HFF-Myc (cell line): ENCODE data around the gene PAFAH1B1.
"Not testable (repeated sequence)": the region's sequence is repeated elsewhere in the genome, so short reads cannot be mapped to it uniquely, and the experiment has no call there.

ENCODE experiments used
- DNase-seq: peaks from one replicate; pipeline ENCODE4 v3.0.0-alpha.2; 2011; ENCODE audit warnings: low read depth; ENCODE audit errors: extremely low read depth
- H3K4me3 ChIP-seq: replicated peaks from 2 replicates; pipeline ENCODE4 v1.5.1; 2011; ENCODE audit warnings: low read depth, mild to moderate bottlenecking, control low read depth, low read length
- TF ChIP-seq, protein P1 (sequence below): IDR thresholded peaks from 2 replicates; pipeline ENCODE4 v1.5.1; 2012; ENCODE audit warnings: mild to moderate bottlenecking, low read depth, low read length, control low read depth; ENCODE audit errors: missing control alignments

Gene PAFAH1B1

DNA sequence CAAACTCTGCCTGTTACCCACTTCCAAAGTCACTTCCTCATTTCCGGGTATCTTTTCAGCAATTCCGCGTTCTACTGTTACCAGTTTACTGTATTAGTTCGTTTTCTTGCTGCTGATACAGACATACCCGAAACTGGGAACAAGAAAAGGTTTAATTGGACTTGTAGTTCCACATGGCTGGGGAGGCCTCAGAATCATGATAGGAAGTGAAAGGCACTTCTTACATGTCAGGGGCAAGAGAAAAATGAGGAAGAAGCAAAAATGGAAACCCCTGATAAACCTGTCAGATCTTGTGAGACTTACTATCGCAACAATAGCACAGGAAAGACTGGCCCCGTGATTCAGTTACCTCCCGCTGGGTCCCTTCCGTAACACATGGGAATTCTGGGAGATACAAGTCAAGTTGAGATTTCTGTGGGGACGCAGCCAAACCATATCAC is 30.9 kb downstream of the PAFAH1B1 start:
- H3K4me3 ChIP-seq = no peak overlapping the region
- DNase-seq = no peak
- TF ChIP-seq, protein P1, sequence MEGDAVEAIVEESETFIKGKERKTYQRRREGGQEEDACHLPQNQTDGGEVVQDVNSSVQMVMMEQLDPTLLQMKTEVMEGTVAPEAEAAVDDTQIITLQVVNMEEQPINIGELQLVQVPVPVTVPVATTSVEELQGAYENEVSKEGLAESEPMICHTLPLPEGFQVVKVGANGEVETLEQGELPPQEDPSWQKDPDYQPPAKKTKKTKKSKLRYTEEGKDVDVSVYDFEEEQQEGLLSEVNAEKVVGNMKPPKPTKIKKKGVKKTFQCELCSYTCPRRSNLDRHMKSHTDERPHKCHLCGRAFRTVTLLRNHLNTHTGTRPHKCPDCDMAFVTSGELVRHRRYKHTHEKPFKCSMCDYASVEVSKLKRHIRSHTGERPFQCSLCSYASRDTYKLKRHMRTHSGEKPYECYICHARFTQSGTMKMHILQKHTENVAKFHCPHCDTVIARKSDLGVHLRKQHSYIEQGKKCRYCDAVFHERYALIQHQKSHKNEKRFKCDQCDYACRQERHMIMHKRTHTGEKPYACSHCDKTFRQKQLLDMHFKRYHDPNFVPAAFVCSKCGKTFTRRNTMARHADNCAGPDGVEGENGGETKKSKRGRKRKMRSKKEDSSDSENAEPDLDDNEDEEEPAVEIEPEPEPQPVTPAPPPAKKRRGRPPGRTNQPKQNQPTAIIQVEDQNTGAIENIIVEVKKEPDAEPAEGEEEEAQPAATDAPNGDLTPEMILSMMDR = no peak

DNA sequence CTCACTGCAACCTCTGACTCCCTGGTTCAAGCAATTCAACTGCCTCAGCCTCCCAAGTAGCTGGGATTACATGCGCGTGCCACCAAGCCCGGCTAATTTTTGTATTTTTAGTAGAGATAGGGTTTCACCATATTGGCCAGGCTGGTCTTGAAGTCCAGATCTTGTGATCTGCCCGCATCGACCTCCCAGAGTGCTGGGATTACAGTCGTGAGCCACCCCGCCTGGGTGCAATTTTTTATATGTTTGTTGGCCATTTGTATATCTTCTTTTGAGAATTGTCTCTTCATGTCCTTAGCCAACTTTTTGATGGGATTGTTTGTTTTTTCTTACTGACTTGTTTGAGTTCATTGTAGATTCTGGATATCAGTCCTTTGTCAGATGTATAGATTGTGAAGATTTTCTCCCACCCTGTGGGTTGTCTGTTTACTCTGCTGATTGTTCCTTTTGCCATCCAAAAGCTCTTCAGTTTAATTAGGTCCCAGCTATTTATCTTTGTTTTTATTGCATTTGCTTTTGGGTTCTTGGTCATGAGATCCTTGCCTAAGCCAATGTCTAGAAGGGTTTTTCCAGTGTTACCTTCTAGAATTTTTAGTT is 33.3 kb downstream of the PAFAH1B1 start:
- DNase-seq, H3K4me3 ChIP-seq: not testable (repeated sequence)

DNA sequence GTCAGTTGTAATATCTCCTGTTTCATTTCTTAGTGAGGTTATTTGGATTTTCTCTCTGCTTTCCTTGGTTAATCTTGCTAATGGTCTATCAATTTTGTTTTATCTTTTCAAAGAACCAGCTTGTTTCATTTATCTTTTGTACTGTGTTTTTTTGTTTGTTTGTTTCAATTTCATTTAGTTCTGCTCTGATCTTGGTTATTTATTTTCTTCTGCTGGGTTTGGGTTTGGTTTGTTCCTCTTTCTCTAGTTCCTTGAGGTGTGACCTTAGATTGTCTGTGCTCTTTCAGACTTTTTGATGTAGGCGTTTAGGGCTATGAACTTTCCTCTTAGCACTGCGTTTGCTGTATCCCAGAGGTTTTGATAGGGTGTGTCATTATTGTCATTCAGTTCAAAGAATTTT is 35.5 kb downstream of the PAFAH1B1 start:
- DNase-seq = not testable (repeated sequence)

DNA sequence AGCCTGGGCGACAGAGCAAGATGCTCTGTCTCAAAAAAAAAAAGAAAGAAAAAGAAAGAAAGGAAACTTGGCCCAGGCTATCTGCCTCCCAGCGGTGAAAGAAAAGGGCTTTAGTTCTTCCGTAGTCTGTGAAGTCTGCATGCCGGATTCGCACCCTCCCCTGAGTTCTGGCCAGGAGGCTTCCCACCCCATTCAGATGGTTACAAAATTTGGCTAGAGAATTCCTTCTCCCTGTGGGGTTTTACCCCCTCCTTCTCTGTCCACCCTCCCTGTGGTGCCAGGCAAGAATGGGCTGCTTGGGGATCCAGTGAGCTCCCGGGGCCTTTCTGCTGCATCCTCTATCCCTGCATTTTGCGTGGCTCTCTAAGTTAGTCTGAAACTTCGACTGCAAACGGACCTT is 37.8 kb downstream of the PAFAH1B1 start:
- DNase-seq = no peak
- TF ChIP-seq, protein P1 = no peak
- H3K4me3 ChIP-seq = no peak overlapping the region

More for the DNA sequence above, 35.5 kb downstream of the PAFAH1B1 start:
- H3K4me3 ChIP-seq = not testable (repeated sequence)

DNA sequence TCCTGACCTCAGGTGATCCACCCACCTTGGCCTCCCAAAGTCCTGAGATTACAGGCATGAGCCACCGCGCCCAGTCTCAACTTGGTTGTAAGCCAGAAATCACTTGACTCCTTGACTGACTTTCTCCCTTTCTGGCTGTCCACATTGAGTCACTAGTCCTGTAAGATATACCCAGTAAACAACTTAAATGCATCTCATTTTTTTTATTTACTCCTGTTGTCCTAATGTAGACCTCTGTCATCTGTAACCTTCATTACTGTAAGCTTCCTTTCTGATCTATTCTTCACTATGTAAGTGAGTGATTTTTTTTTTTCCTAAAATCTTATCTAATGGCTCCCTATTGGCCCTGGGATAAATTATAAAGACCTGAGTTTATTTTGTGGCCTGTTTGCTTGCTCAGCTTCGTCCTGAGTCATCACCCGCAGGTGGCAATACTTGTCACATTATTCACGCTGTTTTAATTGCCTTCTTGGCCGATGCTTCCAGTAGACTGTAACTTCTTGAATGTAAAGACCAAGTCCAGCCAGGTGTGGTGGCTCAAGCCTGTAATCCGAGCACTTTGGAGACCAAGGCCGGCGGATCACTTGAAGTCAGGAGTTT is 41.0 kb downstream of the PAFAH1B1 start:
- H3K4me3 ChIP-seq = no peak overlapping the region
- TF ChIP-seq, protein P1 = no peak
- DNase-seq = no peak

DNA sequence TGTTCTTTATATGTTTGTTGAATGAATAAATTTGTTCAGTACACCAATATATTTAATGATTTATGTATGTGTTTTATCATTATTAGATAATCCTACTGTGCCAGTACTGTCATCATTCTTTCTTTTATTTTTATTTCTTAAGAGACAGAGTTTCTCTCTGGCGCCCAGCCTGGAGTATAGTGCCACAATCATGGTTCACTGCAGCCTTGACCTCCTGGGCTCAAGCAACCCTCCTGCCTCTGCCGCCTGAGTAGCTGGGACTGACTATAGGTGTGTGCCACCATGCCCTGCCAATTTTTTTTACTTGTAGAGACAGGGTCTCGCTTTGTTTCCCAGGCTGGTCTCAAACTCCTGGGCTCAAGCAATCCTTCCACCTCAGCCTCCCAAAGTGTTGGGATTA is 41.8 kb downstream of the PAFAH1B1 start:
- no peak for DNase-seq
- H3K4me3 ChIP-seq = no peak overlapping the region
- TF ChIP-seq, protein P1 = no peak

DNA sequence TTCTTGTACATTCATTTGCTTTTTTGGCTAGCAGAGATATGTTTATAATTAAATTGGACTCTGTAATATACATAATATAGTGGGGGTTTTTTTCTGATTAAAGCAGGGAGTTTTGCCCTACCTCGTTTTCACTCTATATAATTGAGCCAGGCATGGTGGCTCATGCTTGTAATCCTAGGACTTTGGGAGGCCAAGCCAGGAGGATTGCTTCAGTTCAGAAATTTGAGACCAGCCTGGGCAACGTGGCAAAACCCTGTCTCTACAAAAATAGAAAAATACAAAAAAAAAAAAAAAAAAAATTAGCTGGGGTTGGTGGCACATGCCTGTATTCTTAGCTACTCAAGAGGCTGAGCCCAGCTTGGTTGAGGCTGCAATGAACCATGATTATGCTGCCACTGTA is 42.2 kb downstream of the PAFAH1B1 start:
- DNase-seq = no peak
- H3K4me3 ChIP-seq = no peak overlapping the region
- TF ChIP-seq, protein P1 = no peak
